K562 (cell line): Measurements from ENCODE around the gene FBXO22. TPM values are rescaled to one million over a fixed set of nuclear protein-coding genes. Genes with fewer than 3 reads are reported as not detected.
A peak's percentile ranks its signal among the peaks of the same experiment; 100 is the strongest.

ENCODE experiments used
- ARID2 ChIP-seq: fragments of 450-650 bp; IDR thresholded peaks from 2 replicates; pipeline ENCODE4 v1.6.1; 2017; ENCODE audit warnings: antibody characterized with exemption, mild to moderate bottlenecking
- DIDO1 ChIP-seq: fragments of 450-650 bp; IDR thresholded peaks from 2 replicates; pipeline ENCODE4 v1.6.1; 2016; ENCODE audit warnings: low read depth, missing biosample characterization, missing genetic modification characterization
- HCFC1 ChIP-seq: IDR thresholded peaks from 2 replicates; pipeline ENCODE4 v1.6.1; 2012; ENCODE audit warnings: low read depth, low read length, improper control_type of control experiment
- HMG20B ChIP-seq: fragments of 250-450 bp; sonication (Bioruptor Pico); IDR thresholded peaks from 2 replicates; pipeline ENCODE4 v1.5.0; 2021; ENCODE audit warnings: mild to moderate bottlenecking
- KDM1A ChIP-seq, 2 experiments: fragments of 450-650 bp; IDR thresholded peaks; 2 replicates each; pipeline ENCODE4 v1.6.1; 2016; ENCODE audit warnings: mild to moderate bottlenecking in 2 of 2
- MCM2 ChIP-seq: fragments of 450-650 bp; IDR thresholded peaks from 2 replicates; pipeline ENCODE4 v1.6.1; 2017; ENCODE audit warnings: low read depth, mild to moderate bottlenecking
- MTA2 ChIP-seq: fragments of 450-650 bp; IDR thresholded peaks from 2 replicates; pipeline ENCODE4 v1.6.1; 2016; ENCODE audit warnings: low read depth
- PRPF4 ChIP-seq: fragments of 200-400 bp; formaldehyde crosslinking; IDR thresholded peaks from one replicate; pipeline ENCODE4 v1.6.1; 2017; ENCODE audit warnings: low read length, low read depth, mild to moderate bottlenecking; ENCODE audit not compliant: insufficient read depth, poor library complexity, severe bottlenecking
- SMARCA4 ChIP-seq: fragments of 450-650 bp; IDR thresholded peaks from 2 replicates; pipeline ENCODE4 v1.6.1; 2016
- ZNF445 ChIP-seq: fragments of 250-450 bp; sonication (Bioruptor Pico); IDR thresholded peaks from 2 replicates; pipeline ENCODE4 v1.4.0; 2020; ENCODE audit warnings: low read depth, mild to moderate bottlenecking, moderate library complexity
- ZNF586 ChIP-seq: fragments of 450-650 bp; formaldehyde crosslinking; conservative IDR thresholded peaks from 2 replicates; pipeline ENCODE4 v1.4.0; 2020; ENCODE audit warnings: mild to moderate bottlenecking, moderate library complexity
- ZNF764 ChIP-seq: fragments of 250-450 bp; sonication (Bioruptor Pico); IDR thresholded peaks from 2 replicates; pipeline ENCODE4 v1.4.0; 2020; ENCODE audit warnings: low read depth, mild to moderate bottlenecking, moderate library complexity
- polyA plus RNA-seq, 8 experiments: library from polyadenylated mRNA; depleted of rRNA in 4 of 8; stranded (reverse) in 5 of 8; unstranded in 3 of 8; fragments of >200 nt; fragmentation: Nextera tagmentation in 2 of 8; fragmentation: Illumina TruSeq in 1 of 8; extraction: Ambion mirVana in 2 of 8; extraction: Trizol in 1 of 8; gene quantifications; 2 replicates each; pipeline versions ENCODE4 v1.2.1 to v1.2.3, GENCODE V29; 2011 to 2014; ENCODE audit warnings: inconsistent platforms in 1 of 8, missing spikeins in 1 of 8
- total RNA-seq, 7 experiments: library from RNA; depleted of rRNA in 6 of 7; stranded (reverse); fragments of >200 nt in 6 of 7; fragmentation: Illumina TruSeq in 2 of 7; extraction: Trizol in 2 of 7; gene quantifications; 2 replicates each; pipeline versions ENCODE4 v1.2.1 to v1.2.3, GENCODE V29; 2011 to 2021; ENCODE audit warnings: low replicate concordance in 1 of 7
- TF ChIP-seq, protein P1 (sequence below): fragments of 250-450 bp; sonication (Bioruptor Pico); IDR thresholded peaks from 2 replicates; pipeline ENCODE4 v1.8.0; 2021; ENCODE audit warnings: moderate library complexity, mild to moderate bottlenecking, inconsistent platforms
- TF ChIP-seq, protein P2 (sequence below): fragments of 450-650 bp; IDR thresholded peaks from 2 replicates; pipeline ENCODE4 v1.6.1; 2017; ENCODE audit warnings: antibody characterized with exemption, mild to moderate bottlenecking
- TF ChIP-seq, protein P3 (sequence below): sonication (generic); formaldehyde crosslinking; IDR thresholded peaks from 2 replicates; pipeline ENCODE4 v1.8.0; 2022; ENCODE audit warnings: mild to moderate bottlenecking, missing genetic modification reagents
- TF ChIP-seq, protein P4 (sequence below): sonication (generic); formaldehyde crosslinking; IDR thresholded peaks from 2 replicates; pipeline ENCODE4 v1.4.0; 2020; ENCODE audit warnings: mild to moderate bottlenecking, missing genetic modification reagents

The FBXO22 gene
- total and polyA plus RNA-seq, 9 of the 15 experiments (the other 6 are each of a cell fraction or from before 2014, with no cell fraction given) = 24.4 to 99.4 (median 66.5) TPM

DNA sequence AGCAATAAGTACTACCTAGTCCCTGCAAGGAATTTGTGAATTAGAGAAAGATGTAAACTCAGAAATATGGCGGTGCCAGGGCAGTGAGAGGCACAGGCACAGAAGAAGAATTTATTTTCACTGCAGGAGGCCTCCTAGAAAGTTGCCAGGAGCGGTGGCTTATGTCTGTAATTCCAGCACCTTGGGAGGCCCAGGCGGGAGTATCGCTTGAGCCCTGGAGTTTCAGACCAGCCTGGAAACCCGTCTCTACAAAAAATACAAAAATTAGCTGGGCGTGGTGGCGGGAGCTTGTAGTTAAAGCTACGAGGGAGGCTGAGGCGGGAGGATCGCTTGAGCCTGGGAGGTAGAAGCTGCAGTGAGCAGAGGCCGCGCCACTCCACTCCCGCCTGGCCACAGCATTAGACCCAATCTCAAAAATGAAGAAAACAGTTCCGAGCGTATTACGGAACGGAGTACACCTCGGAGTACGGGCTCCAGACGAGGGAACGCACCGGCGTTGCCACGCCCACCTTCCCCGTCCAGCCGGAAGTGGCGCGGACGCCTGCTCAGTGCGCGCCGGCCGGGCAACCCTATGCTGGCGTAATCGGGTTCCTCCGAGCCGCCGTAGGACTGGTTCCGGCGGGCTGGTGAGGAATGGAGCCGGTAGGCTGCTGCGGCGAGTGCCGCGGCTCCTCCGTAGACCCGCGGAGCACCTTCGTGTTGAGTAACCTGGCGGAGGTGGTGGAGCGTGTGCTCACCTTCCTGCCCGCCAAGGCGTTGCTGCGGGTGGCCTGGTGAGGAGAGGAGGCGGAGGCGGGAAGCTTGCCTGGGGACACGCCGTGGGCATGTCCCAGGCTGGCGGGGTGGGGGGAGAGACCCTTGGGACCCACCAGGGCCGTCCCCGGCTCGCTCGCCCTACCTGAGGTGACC lies at the start of gene FBXO22 (continued):
- no peak for TF ChIP-seq ZNF764 (CRISPR knock-in tag)
- no peak for TF ChIP-seq ZNF445 (CRISPR knock-in tag)
- TF ChIP-seq MTA2 = no peak
- TF ChIP-seq, protein P1, sequence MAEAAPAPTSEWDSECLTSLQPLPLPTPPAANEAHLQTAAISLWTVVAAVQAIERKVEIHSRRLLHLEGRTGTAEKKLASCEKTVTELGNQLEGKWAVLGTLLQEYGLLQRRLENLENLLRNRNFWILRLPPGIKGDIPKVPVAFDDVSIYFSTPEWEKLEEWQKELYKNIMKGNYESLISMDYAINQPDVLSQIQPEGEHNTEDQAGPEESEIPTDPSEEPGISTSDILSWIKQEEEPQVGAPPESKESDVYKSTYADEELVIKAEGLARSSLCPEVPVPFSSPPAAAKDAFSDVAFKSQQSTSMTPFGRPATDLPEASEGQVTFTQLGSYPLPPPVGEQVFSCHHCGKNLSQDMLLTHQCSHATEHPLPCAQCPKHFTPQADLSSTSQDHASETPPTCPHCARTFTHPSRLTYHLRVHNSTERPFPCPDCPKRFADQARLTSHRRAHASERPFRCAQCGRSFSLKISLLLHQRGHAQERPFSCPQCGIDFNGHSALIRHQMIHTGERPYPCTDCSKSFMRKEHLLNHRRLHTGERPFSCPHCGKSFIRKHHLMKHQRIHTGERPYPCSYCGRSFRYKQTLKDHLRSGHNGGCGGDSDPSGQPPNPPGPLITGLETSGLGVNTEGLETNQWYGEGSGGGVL (CRISPR knock-in tag) = no peak
- no peak for TF ChIP-seq ZNF586 (CRISPR knock-in tag)
- peak; percentile 43 for TF ChIP-seq PRPF4
- TF ChIP-seq, protein P2, sequence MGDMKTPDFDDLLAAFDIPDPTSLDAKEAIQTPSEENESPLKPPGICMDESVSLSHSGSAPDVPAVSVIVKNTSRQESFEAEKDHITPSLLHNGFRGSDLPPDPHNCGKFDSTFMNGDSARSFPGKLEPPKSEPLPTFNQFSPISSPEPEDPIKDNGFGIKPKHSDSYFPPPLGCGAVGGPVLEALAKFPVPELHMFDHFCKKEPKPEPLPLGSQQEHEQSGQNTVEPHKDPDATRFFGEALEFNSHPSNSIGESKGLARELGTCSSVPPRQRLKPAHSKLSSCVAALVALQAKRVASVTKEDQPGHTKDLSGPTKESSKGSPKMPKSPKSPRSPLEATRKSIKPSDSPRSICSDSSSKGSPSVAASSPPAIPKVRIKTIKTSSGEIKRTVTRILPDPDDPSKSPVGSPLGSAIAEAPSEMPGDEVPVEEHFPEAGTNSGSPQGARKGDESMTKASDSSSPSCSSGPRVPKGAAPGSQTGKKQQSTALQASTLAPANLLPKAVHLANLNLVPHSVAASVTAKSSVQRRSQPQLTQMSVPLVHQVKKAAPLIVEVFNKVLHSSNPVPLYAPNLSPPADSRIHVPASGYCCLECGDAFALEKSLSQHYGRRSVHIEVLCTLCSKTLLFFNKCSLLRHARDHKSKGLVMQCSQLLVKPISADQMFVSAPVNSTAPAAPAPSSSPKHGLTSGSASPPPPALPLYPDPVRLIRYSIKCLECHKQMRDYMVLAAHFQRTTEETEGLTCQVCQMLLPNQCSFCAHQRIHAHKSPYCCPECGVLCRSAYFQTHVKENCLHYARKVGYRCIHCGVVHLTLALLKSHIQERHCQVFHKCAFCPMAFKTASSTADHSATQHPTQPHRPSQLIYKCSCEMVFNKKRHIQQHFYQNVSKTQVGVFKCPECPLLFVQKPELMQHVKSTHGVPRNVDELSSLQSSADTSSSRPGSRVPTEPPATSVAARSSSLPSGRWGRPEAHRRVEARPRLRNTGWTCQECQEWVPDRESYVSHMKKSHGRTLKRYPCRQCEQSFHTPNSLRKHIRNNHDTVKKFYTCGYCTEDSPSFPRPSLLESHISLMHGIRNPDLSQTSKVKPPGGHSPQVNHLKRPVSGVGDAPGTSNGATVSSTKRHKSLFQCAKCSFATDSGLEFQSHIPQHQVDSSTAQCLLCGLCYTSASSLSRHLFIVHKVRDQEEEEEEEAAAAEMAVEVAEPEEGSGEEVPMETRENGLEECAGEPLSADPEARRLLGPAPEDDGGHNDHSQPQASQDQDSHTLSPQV = no peak
- peak; percentile 53 for TF ChIP-seq DIDO1 (tag)
- TF ChIP-seq, protein P3, sequence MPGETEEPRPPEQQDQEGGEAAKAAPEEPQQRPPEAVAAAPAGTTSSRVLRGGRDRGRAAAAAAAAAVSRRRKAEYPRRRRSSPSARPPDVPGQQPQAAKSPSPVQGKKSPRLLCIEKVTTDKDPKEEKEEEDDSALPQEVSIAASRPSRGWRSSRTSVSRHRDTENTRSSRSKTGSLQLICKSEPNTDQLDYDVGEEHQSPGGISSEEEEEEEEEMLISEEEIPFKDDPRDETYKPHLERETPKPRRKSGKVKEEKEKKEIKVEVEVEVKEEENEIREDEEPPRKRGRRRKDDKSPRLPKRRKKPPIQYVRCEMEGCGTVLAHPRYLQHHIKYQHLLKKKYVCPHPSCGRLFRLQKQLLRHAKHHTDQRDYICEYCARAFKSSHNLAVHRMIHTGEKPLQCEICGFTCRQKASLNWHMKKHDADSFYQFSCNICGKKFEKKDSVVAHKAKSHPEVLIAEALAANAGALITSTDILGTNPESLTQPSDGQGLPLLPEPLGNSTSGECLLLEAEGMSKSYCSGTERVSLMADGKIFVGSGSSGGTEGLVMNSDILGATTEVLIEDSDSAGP (CRISPR knock-in tag) = no peak; the same call in 1 of the 2 replicates
- TF ChIP-seq ARID2 = no peak
- TF ChIP-seq HMG20B (CRISPR knock-in tag) = no peak
- TF ChIP-seq SMARCA4 = no peak
- TF ChIP-seq KDM1A (IDR thresholded peaks at IDR 0.05) = no peak
- no peak for TF ChIP-seq MCM2
- TF ChIP-seq HCFC1 = peak; percentile 80
- TF ChIP-seq, protein P4, sequence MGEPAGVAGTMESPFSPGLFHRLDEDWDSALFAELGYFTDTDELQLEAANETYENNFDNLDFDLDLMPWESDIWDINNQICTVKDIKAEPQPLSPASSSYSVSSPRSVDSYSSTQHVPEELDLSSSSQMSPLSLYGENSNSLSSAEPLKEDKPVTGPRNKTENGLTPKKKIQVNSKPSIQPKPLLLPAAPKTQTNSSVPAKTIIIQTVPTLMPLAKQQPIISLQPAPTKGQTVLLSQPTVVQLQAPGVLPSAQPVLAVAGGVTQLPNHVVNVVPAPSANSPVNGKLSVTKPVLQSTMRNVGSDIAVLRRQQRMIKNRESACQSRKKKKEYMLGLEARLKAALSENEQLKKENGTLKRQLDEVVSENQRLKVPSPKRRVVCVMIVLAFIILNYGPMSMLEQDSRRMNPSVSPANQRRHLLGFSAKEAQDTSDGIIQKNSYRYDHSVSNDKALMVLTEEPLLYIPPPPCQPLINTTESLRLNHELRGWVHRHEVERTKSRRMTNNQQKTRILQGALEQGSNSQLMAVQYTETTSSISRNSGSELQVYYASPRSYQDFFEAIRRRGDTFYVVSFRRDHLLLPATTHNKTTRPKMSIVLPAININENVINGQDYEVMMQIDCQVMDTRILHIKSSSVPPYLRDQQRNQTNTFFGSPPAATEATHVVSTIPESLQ (CRISPR knock-in tag) = no peak
